Peyer's patch (tissue), 4 donors: Measurements from ENCODE around the gene IKBKG. TPM values are rescaled to one million over a fixed set of nuclear protein-coding genes. Genes with fewer than 3 reads are reported as not detected.
A peak's percentile ranks its signal among the peaks of the same experiment; 100 is the strongest.

Experiments
- DNase-seq, 3 donors: peaks; one replicate each; pipeline ENCODE4 v3.0.0-alpha.2; 2017 to 2019
- H3K27ac ChIP-seq, 4 donors: fragments of 200-600 bp; sonication (generic); one replicate each; pipeline ENCODE4 v1.5.1; 2016 to 2019
- H3K27me3 ChIP-seq, 2 donors: fragments of 200-600 bp; sonication (generic); one replicate each; pipeline ENCODE4 v1.5.1; 2019
- H3K36me3 ChIP-seq, 3 donors: fragments of 200-600 bp; sonication (generic); one replicate each; pipeline ENCODE4 v1.5.1; 2016 to 2019
- H3K4me1 ChIP-seq, 4 donors: fragments of 200-600 bp; sonication (generic); one replicate each; pipeline ENCODE4 v1.5.1; 2016 to 2019
- H3K4me3 ChIP-seq, 4 donors: fragments of 200-600 bp; sonication (generic); 1 replicate in 3 of 4; 2 replicates in 1 of 4; pipeline ENCODE4 v1.5.1; 2016 to 2019; ENCODE audit warnings: mild to moderate bottlenecking in 1 of 4
- H3K9me3 ChIP-seq, 4 donors: fragments of 200-600 bp; sonication (generic); one replicate each; pipeline ENCODE4 v1.5.1; 2016 to 2019; ENCODE audit warnings: mild to moderate bottlenecking in 1 of 4
- CTCF ChIP-seq, 6 experiments: fragments of 450-650 bp in 4 of 6; fragments of 200-600 bp in 2 of 6; sonication (generic) in 1 of 6; IDR thresholded peaks; one replicate each; pipeline ENCODE4 v1.5.1; 2017 to 2019; ENCODE audit warnings: antibody characterized with exemption in 6 of 6, mild to moderate bottlenecking in 3 of 6, moderate library complexity in 1 of 6
- POLR2A ChIP-seq, 2 donors: fragments of 450-650 bp; IDR thresholded peaks; one replicate each; pipeline ENCODE4 v1.5.1; 2017; ENCODE audit warnings: antibody characterized with exemption in 2 of 2, mild to moderate bottlenecking in 2 of 2, moderate library complexity in 2 of 2
- total RNA-seq, 4 donors: library from RNA; depleted of rRNA; stranded (reverse); fragments of >200 nt; gene quantifications; one replicate each; pipeline ENCODE4 v1.1.0, GENCODE V29; 2016

IKBKG gene
- total RNA-seq, 4 donors from 2014 or later = 11.9 to 74.3 (median 23.3) TPM

GRCh38 chrX:154530286-154530685 lies 17.1 kb upstream of the IKBKG start:
- no peaks in the 10 kb centered on the region for H3K27me3 ChIP-seq
- TF ChIP-seq CTCF (IDR thresholded peaks at IDR 0.05) (no peak), POLR2A (IDR thresholded peaks at IDR 0.05) (no peak)
- peaks cover 0 to 10% (median 0%) of the 10 kb centered on the region in 3 donors for H3K36me3 ChIP-seq
- no peak overlapping the region for H3K4me3 ChIP-seq
- peaks cover 0 to 9% (median 3%) of the 10 kb centered on the region in 4 donors for H3K4me1 ChIP-seq
- DNase-seq = no peak
- H3K9me3 ChIP-seq = no peaks in the 10 kb centered on the region
- H3K27ac ChIP-seq = no peak overlapping the region

GRCh38 chrX:154531626-154532025 lies 15.8 kb upstream of the IKBKG start:
- Histone ChIP-seq H3K9me3 (no peaks in the 10 kb centered on the region), H3K4me3 (no peak overlapping the region), H3K36me3 (peaks cover 0 to 14% (median 0%) of the 10 kb centered on the region in 3 donors), H3K4me1 (peaks cover 0 to 9% (median 3%) of the 10 kb centered on the region in 4 donors), H3K27me3 (no peaks in the 10 kb centered on the region), H3K27ac (no peak overlapping the region)
- TF ChIP-seq POLR2A (IDR thresholded peaks at IDR 0.05) (no peak), CTCF (IDR thresholded peaks at IDR 0.05) (no peak)
- DNase-seq = no peak

- Histone ChIP-seq H3K27ac (no peak overlapping the region), H3K36me3 (peaks cover 0 to 14% (median 0%) of the 10 kb centered on the region in 3 donors), H3K9me3 (no peaks in the 10 kb centered on the region), H3K27me3 (no peaks in the 10 kb centered on the region), H3K4me3 (no peak overlapping the region), H3K4me1 (peaks cover 0 to 6% (median 2%) of the 10 kb centered on the region in 4 donors)
- DNase-seq = no peak
- TF ChIP-seq CTCF (IDR thresholded peaks at IDR 0.05) (no peak), POLR2A (IDR thresholded peaks at IDR 0.05) (no peak)
Measured at GRCh38 chrX:154532690-154533089, 14.7 kb upstream of the IKBKG start.

- Histone ChIP-seq H3K36me3 (peaks cover 0 to 14% (median 0%) of the 10 kb centered on the region in 3 donors), H3K4me3 (no peak overlapping the region), H3K27ac (peak overlapping the region in 1 of 4 donors; percentile 32), H3K27me3 (no peaks in the 10 kb centered on the region), H3K4me1 (peaks cover 0 to 6% (median 2%) of the 10 kb centered on the region in 4 donors), H3K9me3 (no peaks in the 10 kb centered on the region)
- DNase-seq = peak; percentile 88 to 94 (median 89)
- TF ChIP-seq CTCF (IDR thresholded peaks at IDR 0.05) (peak; percentile 89 to 100 (median 99)), POLR2A (IDR thresholded peaks at IDR 0.05) (peak in 1 of 2 donors; percentile 36)
Measured at GRCh38 chrX:154534526-154535322, 12.7 kb upstream of the IKBKG start.

- no peak for TF ChIP-seq CTCF (IDR thresholded peaks at IDR 0.05)
- no peak for TF ChIP-seq POLR2A (IDR thresholded peaks at IDR 0.05)
- DNase-seq = no peak
- H3K4me1 ChIP-seq = peaks cover 0 to 6% (median 2%) of the 10 kb centered on the region in 4 donors
- no peak overlapping the region for H3K4me3 ChIP-seq
- no peaks in the 10 kb centered on the region for H3K27me3 ChIP-seq
- H3K9me3 ChIP-seq = no peaks in the 10 kb centered on the region
- no peak overlapping the region for H3K27ac ChIP-seq
- peaks cover 0 to 14% (median 0%) of the 10 kb centered on the region in 3 donors for H3K36me3 ChIP-seq
Measured at GRCh38 chrX:154535892-154536291, 11.5 kb upstream of the IKBKG start.
